Skin epidermis (tissue), 12 donors: ENCODE measurements around the gene CHMP1A.
A peak's percentile ranks its signal among the peaks of the same experiment; 100 is the strongest.
"Not testable (repeated sequence)": the region's sequence is repeated elsewhere in the genome, so short reads cannot be mapped to it uniquely, and the experiment has no call there.

Experiments used
- H3K27ac ChIP-seq, 21 experiments: fragments of 200-600 bp; sonication (generic) in 11 of 21; one replicate each; pipeline ENCODE4 v1.5.0; 2020; ENCODE audit warnings: mild to moderate bottlenecking in 3 of 21, inconsistent platforms in 2 of 21, moderate library complexity in 2 of 21
- H3K4me3 ChIP-seq, 7 experiments: fragments of 200-600 bp; sonication (generic) in 2 of 7; one replicate each; pipeline ENCODE4 v1.5.0; 2020; ENCODE audit warnings: inconsistent platforms in 2 of 7, mild to moderate bottlenecking in 2 of 7, moderate library complexity in 1 of 7

Gene CHMP1A

DNA sequence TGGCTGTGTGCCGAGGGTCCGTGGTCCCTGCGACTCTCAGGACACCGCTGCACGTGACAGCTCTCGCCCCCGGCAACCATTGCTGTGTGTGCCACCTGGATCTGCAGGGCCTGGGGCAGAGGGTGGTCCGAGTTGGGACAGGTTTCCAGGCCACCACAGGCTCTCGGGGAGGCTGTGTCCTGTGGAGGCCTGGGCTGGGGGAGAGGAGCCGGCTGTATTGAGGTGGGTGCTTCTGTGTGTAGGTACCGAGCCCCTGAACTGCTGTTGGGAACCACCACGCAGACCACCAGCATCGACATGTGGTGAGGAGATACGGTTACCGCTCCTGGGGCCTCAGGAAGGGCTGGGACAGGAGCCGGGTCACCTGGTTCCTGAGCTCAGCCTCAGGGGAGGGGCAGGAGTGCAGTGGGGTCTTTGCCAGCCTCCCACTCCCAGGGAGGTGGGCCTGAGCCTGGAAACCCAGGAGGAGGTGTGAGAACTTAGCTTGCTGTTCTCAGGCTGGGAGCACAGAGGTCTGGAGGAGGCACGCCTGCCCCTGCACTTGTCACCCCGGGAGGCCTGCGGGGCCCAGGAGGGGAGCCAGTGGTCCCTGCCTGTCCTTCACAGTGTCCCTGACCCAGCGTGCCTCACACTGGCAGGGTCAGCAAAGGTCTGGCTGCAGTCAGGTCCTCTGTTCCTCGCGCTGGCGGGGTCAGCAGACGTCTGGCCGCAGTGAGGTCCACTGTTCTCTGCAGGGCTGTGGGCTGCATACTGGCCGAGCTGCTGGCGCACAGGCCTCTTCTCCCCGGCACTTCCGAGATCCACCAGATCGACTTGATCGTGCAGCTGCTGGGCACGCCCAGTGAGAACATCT, 36.6 kb upstream of the CHMP1A start:
- Histone ChIP-seq H3K27ac (no peak overlapping the region), H3K4me3 (no peak overlapping the region)

- Histone ChIP-seq H3K27ac (no peak overlapping the region), H3K4me3 (no peak overlapping the region)
These were observed 35.8 kb upstream of the CHMP1A start for GRCh38 chr16:89693289-89693731.

GRCh38 chr16:89691986-89692569, 34.6 kb upstream of the CHMP1A start:
- no peak overlapping the region for H3K4me3 ChIP-seq
- no peak overlapping the region for H3K27ac ChIP-seq

DNA sequence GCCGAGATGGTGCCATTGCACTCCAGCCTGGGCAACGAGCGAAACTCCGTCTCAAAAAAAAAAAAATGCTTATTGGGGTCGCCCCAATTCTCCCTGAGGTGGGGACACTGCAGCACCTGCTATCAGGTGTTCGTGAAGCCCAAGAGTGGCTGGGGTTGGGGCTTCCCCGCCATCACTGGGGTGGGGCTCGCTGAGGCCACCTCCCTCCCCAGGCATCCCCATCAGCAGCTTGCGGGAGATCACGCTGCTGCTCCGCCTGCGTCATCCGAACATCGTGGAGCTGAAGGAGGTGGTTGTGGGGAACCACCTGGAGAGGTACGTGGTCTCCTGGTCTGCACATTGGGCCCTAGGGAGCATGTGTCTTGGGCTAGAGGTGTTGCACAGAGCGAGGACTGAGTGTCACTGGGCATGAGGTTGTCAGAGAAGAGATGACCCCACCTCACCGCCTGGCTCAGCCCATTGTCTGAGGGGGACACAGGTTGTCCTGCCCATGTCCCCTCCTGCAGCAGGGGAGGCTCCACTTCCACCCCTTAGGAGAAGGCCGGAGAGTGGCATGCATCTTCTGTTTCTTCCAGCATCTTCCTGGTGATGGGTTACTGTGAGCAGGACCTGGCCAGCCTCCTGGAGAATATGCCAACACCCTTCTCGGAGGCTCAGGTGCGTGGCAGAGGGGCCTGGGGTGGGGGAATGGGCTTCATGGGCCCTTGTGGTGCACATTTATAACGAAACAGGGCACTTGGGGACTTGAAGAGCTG, 33.9 kb upstream of the CHMP1A start:
- no peak overlapping the region for H3K4me3 ChIP-seq
- H3K27ac ChIP-seq, result no peak overlapping the region

DNA sequence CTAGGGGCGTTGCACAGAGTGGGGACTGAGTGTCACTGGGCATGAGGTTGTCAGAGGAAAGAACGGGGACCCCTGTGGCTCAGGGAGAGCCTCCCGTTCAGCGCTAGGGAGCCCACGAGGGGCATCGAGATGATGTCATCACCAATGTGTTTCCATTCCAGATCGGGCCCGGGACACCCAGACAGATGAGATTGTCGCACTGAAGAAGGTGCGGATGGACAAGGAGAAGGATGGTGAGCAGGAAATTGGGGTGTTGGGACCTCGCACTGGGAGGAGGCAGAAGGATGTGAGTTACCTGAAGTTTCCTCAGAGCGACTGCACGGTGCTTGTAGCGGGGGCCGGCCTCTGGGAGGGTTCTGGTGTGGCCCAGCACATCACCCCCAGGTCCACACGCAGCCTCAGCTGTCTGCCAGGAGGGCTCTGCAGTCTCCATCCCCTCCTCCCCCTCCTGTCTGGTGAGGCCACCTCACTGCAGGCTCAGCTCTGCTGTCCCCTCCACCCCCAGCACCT, 32.9 kb upstream of the CHMP1A start:
- no peak overlapping the region for H3K4me3 ChIP-seq

DNA sequence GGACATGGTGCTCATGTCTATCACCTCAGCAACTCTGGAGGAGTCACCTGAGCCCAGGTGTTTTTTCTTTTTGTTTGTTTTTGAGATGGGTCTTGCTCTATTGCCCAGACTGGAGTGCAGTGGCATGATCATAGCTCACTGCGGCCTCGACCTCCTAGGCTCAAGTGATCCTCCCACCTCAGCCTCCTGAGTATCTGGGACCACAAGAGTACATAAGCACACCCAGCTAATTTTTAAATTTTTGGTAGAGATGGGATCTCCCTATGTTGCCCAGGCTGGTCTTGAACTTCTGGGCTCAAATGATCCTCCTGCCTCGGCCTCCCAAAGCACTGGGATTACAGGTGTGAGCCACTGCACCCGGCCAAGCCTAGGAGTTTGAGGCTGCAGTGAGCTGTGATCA, 32.1 kb upstream of the CHMP1A start:
- not testable (repeated sequence) for H3K4me3 ChIP-seq, H3K27ac ChIP-seq

More for the DNA sequence above, 32.9 kb upstream of the CHMP1A start:
- no peak overlapping the region for H3K27ac ChIP-seq

GRCh38 chr16:89689142-89689541, 31.6 kb upstream of the CHMP1A start:
- no peak overlapping the region for H3K27ac ChIP-seq
- H3K4me3 ChIP-seq, result no peak overlapping the region

DNA sequence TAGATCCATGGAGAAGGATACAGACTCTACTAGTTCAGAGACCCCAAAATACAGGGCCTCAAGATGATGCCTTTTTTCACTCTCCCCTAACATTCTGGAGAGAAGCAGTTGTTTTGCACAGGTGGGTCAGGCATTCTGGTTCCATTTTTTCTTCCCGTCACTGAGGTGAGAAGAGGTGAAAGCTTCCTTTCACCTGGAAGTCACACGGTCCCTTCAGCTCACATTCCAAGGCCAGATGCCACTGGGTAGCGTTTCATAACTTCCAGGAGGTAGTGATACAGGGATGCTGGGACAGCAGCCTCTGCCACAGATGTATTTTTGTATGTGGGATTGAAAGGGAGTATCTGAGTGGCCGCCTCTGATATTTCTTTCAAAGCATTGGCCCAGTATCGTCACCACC, 30.9 kb upstream of the CHMP1A start:
- no peak overlapping the region for H3K4me3 ChIP-seq
- H3K27ac ChIP-seq, result no peak overlapping the region

DNA sequence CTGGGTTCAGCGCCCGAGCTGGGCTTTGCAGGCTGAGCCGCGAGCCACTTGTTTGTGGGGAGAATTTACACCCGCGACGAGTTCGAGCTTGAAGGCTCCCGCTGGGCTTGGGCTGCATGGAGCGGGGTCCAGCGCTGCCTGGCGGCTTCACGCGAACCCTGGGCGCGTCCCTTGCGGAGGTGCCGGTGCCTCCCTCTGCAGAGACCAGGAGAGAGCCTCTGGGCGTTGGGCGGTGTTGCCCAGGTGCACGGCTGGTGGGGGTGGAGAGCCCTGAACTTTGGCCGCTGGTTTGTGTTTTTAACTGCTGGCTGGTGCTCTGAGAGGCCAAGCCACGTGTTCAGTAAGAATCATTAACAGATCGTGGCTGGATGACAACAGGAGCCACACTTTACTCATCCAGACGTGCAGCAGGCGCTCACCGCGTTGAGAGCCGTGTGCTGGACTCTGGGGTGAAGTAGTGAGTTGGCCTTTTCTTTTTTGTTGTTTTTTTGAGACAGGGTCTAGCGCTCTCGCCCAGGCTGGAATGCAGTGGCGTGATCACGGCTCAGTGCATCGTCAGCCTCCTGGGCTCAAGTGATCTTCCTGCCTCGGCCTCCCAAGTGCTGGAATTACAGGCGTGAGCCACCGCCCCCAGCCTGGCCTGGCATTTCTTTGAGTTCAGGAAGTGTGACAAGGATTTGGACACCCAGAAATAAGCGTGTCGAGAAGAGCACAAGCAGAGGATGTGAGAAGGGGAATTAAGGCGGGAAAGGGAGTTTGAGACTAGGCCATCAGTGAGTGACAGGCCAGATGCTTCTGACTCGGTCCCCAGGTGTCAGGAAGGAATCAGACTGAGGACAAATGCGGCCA, 29.8 kb upstream of the CHMP1A start:
- Histone ChIP-seq H3K4me3 (peak overlapping the region; percentile 64 to 90 (median 74)), H3K27ac (peak overlapping the region in 20 of 21 experiments; percentile 84 to 96 (median 92))

DNA sequence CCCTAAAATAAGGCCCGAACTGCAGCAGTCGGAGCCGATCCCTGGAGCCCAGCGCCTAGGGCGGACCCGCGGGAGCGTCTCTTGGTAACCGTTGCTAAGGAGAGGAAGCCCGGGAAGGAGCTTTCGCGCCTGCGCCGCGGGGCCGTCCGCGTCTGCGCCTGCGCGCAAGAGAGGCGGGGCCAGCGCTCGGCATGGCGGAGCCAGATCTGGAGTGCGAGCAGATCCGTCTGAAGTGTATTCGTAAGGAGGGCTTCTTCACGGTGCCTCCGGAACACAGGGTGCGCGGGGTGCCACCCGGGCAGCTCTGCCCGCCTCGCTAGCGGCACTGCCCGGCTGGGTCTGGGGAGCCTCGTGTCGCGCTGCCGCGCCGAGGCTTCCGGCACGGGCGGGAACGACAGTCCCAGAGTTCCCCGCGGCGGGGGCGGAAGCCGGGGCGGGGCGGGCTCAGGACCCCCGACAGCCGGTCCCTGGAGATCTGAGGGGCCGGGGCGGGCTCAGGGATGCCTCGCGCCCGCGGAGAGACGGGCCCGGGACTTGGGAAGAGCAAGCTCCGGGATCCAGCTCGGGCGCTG, 29.1 kb upstream of the CHMP1A start, which contains the start of gene CDK10:
Gene CDK10 (plus strand): TSS at position 170 of the 572 bp plus-strand sequence. CDS start 22 bp downstream, at position 192.
- peak within 1 kb of the TSS; percentile 64 to 90 (median 74) for H3K4me3 ChIP-seq
- peak within 1 kb of the TSS in 20 of 21 experiments; percentile 84 to 96 (median 92) for H3K27ac ChIP-seq

DNA sequence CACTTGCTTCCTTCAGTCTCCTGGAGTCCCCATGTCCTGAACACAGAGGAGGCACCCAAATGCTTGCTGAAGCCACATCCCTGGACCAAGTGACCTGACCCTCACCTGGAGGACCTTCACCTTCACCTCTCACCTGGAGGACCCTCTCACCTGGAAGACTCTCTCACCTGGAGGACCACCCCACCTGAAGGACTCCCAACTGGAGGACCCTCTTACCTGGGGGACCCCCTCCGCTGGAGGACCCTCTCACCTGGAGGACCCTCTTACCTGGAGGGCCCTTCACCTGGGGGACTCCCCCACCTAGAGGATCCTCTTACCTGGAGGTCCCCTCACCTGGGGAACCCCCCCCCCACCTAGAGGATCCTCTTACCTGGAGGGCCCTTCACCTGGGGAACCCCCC, 28.4 kb upstream of the CHMP1A start:
- H3K4me3 ChIP-seq, result peak overlapping the region in 1 of 7 experiments; percentile 89
- H3K27ac ChIP-seq, result no peak overlapping the region

GRCh38 chr16:89678258-89678657, 20.8 kb upstream of the CHMP1A start:
- Histone ChIP-seq H3K27ac (no peak overlapping the region), H3K4me3 (no peak overlapping the region)

DNA sequence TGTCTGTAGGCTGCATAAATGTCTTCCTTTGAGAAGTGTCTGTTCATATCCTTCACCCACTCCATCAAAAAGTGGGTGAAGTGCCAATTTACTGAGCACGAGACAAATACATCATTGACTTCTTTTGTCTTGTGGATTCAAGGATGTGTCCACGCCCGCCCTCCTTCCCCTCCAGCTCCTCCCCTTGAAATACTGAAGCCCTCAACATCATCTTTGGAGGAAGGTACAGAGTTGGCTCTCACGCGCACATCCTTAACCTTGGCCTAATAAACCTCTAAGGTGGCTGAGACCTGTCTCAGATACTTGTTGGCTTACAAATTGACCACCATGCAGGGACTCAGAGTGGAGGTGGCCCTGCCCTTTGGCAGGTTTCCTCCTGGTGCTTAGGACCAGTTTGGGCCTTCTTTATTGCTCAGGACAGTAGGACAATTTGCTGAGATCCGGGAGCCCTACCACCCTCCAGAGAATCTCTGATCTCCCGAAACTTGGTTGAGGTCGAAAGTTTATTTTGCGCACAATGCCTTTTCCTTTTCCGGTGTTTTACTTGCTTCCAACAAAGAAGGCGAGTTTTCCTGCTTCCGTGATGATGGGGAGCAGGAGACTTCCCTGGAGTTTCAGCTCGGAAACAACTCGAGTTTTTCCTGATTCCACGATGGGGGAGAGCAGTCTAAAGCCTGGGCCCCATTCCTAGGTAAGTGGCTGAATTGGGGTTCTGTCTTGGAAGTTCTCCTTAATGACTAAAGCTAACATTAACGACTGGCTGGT, 14.9 kb upstream of the CHMP1A start:
- H3K27ac ChIP-seq, result peak overlapping the region in 1 of 21 experiments; percentile 42
- H3K4me3 ChIP-seq, result no peak overlapping the region

- not testable (repeated sequence) for H3K4me3 ChIP-seq, H3K27ac ChIP-seq
These were observed 14.1 kb upstream of the CHMP1A start for GRCh38 chr16:89671565-89671964.

DNA sequence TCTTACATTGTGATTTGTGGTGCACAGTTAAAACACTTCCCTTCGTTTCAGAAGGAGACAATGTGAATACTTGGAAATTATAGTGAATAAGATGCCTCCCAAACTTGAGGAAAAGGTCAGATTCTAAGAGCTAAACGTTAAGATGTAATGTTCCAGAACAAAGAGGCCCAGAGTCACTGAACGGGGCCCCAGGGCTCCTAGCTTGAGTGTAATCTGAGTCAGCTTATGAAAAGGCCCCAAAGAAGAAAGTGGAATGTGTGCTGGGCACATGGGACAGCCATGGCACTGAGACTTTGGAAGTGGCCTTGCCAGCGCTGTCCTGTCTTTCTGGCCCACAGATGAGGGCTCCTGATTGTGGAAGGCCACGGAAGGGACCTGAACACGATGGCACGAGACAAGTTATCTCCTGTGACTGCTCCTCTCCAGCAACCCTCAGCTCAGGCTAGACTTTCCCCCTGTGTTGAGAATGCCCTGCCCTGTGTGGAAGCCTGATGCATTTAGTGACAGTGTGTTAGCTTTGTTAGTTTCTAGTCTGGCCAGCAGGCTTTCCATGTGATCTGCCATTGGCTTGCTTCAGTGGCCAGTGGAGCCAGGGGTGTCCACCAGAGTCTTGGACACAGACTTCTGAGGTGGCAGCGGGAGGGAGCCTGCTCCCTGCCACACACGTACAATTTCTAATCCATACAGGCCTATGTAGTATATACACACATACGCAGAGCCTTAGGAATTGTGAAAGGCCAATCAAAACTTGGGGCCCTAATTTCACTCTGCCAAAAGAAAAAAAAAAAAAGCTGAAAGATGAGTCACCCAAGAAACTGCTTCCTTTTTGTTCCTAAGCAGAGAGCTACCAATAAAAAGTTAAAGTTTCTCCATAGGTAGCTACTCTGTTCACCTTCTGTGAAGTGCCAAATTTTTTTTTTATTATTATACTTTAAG, 13.3 kb upstream of the CHMP1A start:
- no peak overlapping the region for H3K27ac ChIP-seq
- H3K4me3 ChIP-seq, result no peak overlapping the region

- Histone ChIP-seq H3K4me3 (no peak overlapping the region), H3K27ac (no peak overlapping the region)
These were observed 12.2 kb upstream of the CHMP1A start for GRCh38 chr16:89669755-89670154.

GRCh38 chr16:89668790-89669158, 11.3 kb upstream of the CHMP1A start:
- peak overlapping the region in 1 of 21 experiments; percentile 18 for H3K27ac ChIP-seq
- H3K4me3 ChIP-seq, result peak overlapping the region in 1 of 7 experiments; percentile 8
